ENCODE measurements around the gene CMTM6. TPM values are rescaled to one million over a fixed set of nuclear protein-coding genes. Genes with fewer than 3 reads are reported as not detected.

CMTM6 gene
- total and polyA plus RNA-seq, 5 donors from 2014 or later: 46.1 to 102 (median 74.1) TPM

- peaks cover 0 to 1% (median 0%) of the 10 kb centered on the region in 7 donors for H3K9me3 Mint-ChIP-seq
- Histone ChIP-seq H3K9me3 (ENCODE audit: control insufficient read depth in 2 of 2, low read length in 2 of 2) (no peaks in the 10 kb centered on the region), H3K4me1 (ENCODE audit: control insufficient read depth, insufficient read depth, low read length, poor library complexity, severe bottlenecking) (peaks cover 49% of the 10 kb centered on the region), H3K36me3 (ENCODE audit: control insufficient read depth, insufficient read depth, low read length) (peaks cover 14% of the 10 kb centered on the region), H3K4me3 (ENCODE audit: low read depth, low read length) (peak overlapping the region; percentile 71), H3K27ac (ENCODE audit: insufficient read depth, low read length, poor library complexity, severe bottlenecking) (peak overlapping the region; percentile 45), H3K27me3 (ENCODE audit: control insufficient read depth, insufficient read depth, low read length) (no peaks in the 10 kb centered on the region)
- peak overlapping the region in 3 of 4 donors; percentile 20 to 100 (median 97) for H3K4me3 Mint-ChIP-seq
- H3K4me1 Mint-ChIP-seq: peaks cover 32 to 66% (median 56%) of the 10 kb centered on the region in 4 donors
- peak overlapping the region; percentile 23 to 65 (median 56) for H3K27ac Mint-ChIP-seq
- DNase-seq (no peak), ATAC-seq (ENCODE audit: low read depth in 2 of 2) (no peak)
- H3K36me3 Mint-ChIP-seq: peaks cover 18% of the 10 kb centered on the region
- H3K27me3 Mint-ChIP-seq: peaks cover 4% of the 10 kb centered on the region
Observed at GRCh38 chr3:32499585-32499984, 3.1 kb downstream of the CMTM6 start.

GRCh38 chr3:32498992-32499391 is 3.7 kb downstream of the CMTM6 start:
- Mint-ChIP-seq H3K4me3 (peak overlapping the region in 1 of 4 donors; percentile 97), H3K27me3 (peaks cover 4% of the 10 kb centered on the region), H3K9me3 (peaks cover 0 to 1% (median 0%) of the 10 kb centered on the region in 7 donors), H3K4me1 (peaks cover 30 to 65% (median 56%) of the 10 kb centered on the region in 4 donors), H3K27ac (no peak overlapping the region), H3K36me3 (peaks cover 18% of the 10 kb centered on the region)
- H3K27me3 ChIP-seq (ENCODE audit: control insufficient read depth, insufficient read depth, low read length): no peaks in the 10 kb centered on the region
- no peak overlapping the region for H3K27ac ChIP-seq (ENCODE audit: insufficient read depth, low read length, poor library complexity, severe bottlenecking)
- H3K9me3 ChIP-seq (ENCODE audit: control insufficient read depth in 2 of 2, low read length in 2 of 2): no peaks in the 10 kb centered on the region
- H3K4me3 ChIP-seq (ENCODE audit: low read depth, low read length): peak overlapping the region; percentile 71
- peaks cover 54% of the 10 kb centered on the region for H3K4me1 ChIP-seq (ENCODE audit: control insufficient read depth, insufficient read depth, low read length, poor library complexity, severe bottlenecking)
- no peak for DNase-seq
- ATAC-seq (ENCODE audit: low read depth in 2 of 2): no peak
- H3K36me3 ChIP-seq (ENCODE audit: control insufficient read depth, insufficient read depth, low read length): peaks cover 14% of the 10 kb centered on the region

GRCh38 chr3:32498252-32498651 is 4.4 kb downstream of the CMTM6 start:
- H3K4me1 ChIP-seq (ENCODE audit: control insufficient read depth, insufficient read depth, low read length, poor library complexity, severe bottlenecking): peaks cover 57% of the 10 kb centered on the region

GRCh38 chr3:32495609-32496008 is 7.0 kb downstream of the CMTM6 start:
- DNase-seq: no peak
- Histone ChIP-seq H3K36me3 (ENCODE audit: control insufficient read depth, insufficient read depth, low read length) (peaks cover 40% of the 10 kb centered on the region), H3K4me3 (ENCODE audit: low read depth, low read length) (no peak overlapping the region), H3K27ac (ENCODE audit: insufficient read depth, low read length, poor library complexity, severe bottlenecking) (no peak overlapping the region), H3K9me3 (ENCODE audit: control insufficient read depth in 2 of 2, low read length in 2 of 2) (no peaks in the 10 kb centered on the region), H3K27me3 (ENCODE audit: control insufficient read depth, insufficient read depth, low read length) (no peaks in the 10 kb centered on the region), H3K4me1 (ENCODE audit: control insufficient read depth, insufficient read depth, low read length, poor library complexity, severe bottlenecking) (peaks cover 43% of the 10 kb centered on the region)
- Mint-ChIP-seq H3K4me3 (peak overlapping the region in 2 of 4 donors; percentile 33 to 39), H3K4me1 (peaks cover 24 to 45% (median 40%) of the 10 kb centered on the region in 4 donors), H3K9me3 (peaks cover 0 to 1% (median 0%) of the 10 kb centered on the region in 7 donors), H3K27ac (no peak overlapping the region), H3K36me3 (peaks cover 18% of the 10 kb centered on the region), H3K27me3 (no peaks in the 10 kb centered on the region)
- ATAC-seq (ENCODE audit: low read depth in 2 of 2): no peak

More at GRCh38 chr3:32498252-32498651, 4.4 kb downstream of the CMTM6 start:
- Histone ChIP-seq H3K9me3 (ENCODE audit: control insufficient read depth in 2 of 2, low read length in 2 of 2) (no peaks in the 10 kb centered on the region), H3K27ac (ENCODE audit: insufficient read depth, low read length, poor library complexity, severe bottlenecking) (no peak overlapping the region), H3K36me3 (ENCODE audit: control insufficient read depth, insufficient read depth, low read length) (peaks cover 15% of the 10 kb centered on the region), H3K4me3 (ENCODE audit: low read depth, low read length) (no peak overlapping the region), H3K27me3 (ENCODE audit: control insufficient read depth, insufficient read depth, low read length) (no peaks in the 10 kb centered on the region)
- Mint-ChIP-seq H3K4me3 (peak overlapping the region; percentile 7 to 73 (median 16)), H3K4me1 (peaks cover 28 to 61% (median 56%) of the 10 kb centered on the region in 4 donors), H3K9me3 (peaks cover 0 to 1% (median 0%) of the 10 kb centered on the region in 7 donors), H3K27ac (peak overlapping the region; percentile 10 to 77 (median 12)), H3K27me3 (peaks cover 4% of the 10 kb centered on the region), H3K36me3 (peaks cover 18% of the 10 kb centered on the region)
- ATAC-seq (ENCODE audit: low read depth in 2 of 2): no peak
- DNase-seq: no peak

- no peak overlapping the region for H3K4me3 ChIP-seq (ENCODE audit: low read depth, low read length)
- Mint-ChIP-seq H3K36me3 (peaks cover 18% of the 10 kb centered on the region), H3K9me3 (peaks cover 0 to 1% (median 0%) of the 10 kb centered on the region in 7 donors), H3K27me3 (no peaks in the 10 kb centered on the region), H3K27ac (peak overlapping the region in 1 of 3 donors; percentile 61), H3K4me1 (peaks cover 19 to 39% (median 35%) of the 10 kb centered on the region in 4 donors), H3K4me3 (peak overlapping the region in 1 of 4 donors; percentile 33)
- H3K4me1 ChIP-seq (ENCODE audit: control insufficient read depth, insufficient read depth, low read length, poor library complexity, severe bottlenecking): peaks cover 38% of the 10 kb centered on the region
- peaks cover 41% of the 10 kb centered on the region for H3K36me3 ChIP-seq (ENCODE audit: control insufficient read depth, insufficient read depth, low read length)
- ATAC-seq (ENCODE audit: low read depth in 2 of 2): no peak
- no peak overlapping the region for H3K27ac ChIP-seq (ENCODE audit: insufficient read depth, low read length, poor library complexity, severe bottlenecking)
- no peaks in the 10 kb centered on the region for H3K9me3 ChIP-seq (ENCODE audit: control insufficient read depth in 2 of 2, low read length in 2 of 2)
- no peaks in the 10 kb centered on the region for H3K27me3 ChIP-seq (ENCODE audit: control insufficient read depth, insufficient read depth, low read length)
- DNase-seq: no peak
Observed at GRCh38 chr3:32495085-32495484, 7.6 kb downstream of the CMTM6 start.

- Mint-ChIP-seq H3K27ac (no peak overlapping the region), H3K4me1 (peaks cover 13 to 29% (median 25%) of the 10 kb centered on the region in 4 donors), H3K27me3 (no peaks in the 10 kb centered on the region), H3K9me3 (peaks cover 0 to 1% (median 0%) of the 10 kb centered on the region in 7 donors), H3K36me3 (peaks cover 15% of the 10 kb centered on the region), H3K4me3 (no peak overlapping the region)
- DNase-seq (no peak), ATAC-seq (ENCODE audit: low read depth in 2 of 2) (peak; percentile 4 to 10)
- Histone ChIP-seq H3K27me3 (ENCODE audit: control insufficient read depth, insufficient read depth, low read length) (no peaks in the 10 kb centered on the region), H3K4me3 (ENCODE audit: low read depth, low read length) (peak overlapping the region; percentile 2), H3K4me1 (ENCODE audit: control insufficient read depth, insufficient read depth, low read length, poor library complexity, severe bottlenecking) (peaks cover 29% of the 10 kb centered on the region), H3K27ac (ENCODE audit: insufficient read depth, low read length, poor library complexity, severe bottlenecking) (peak overlapping the region; percentile 35), H3K9me3 (ENCODE audit: control insufficient read depth in 2 of 2, low read length in 2 of 2) (no peaks in the 10 kb centered on the region), H3K36me3 (ENCODE audit: control insufficient read depth, insufficient read depth, low read length) (peaks cover 36% of the 10 kb centered on the region)
Observed at GRCh38 chr3:32493437-32494414, 8.9 kb downstream of the CMTM6 start.

GRCh38 chr3:32492684-32493436 is 9.8 kb downstream of the CMTM6 start:
- Mint-ChIP-seq H3K27me3 (no peaks in the 10 kb centered on the region), H3K9me3 (no peaks in the 10 kb centered on the region), H3K4me1 (peaks cover 16 to 31% (median 26%) of the 10 kb centered on the region in 4 donors), H3K36me3 (peaks cover 20% of the 10 kb centered on the region), H3K27ac (no peak overlapping the region), H3K4me3 (no peak overlapping the region)
- H3K36me3 ChIP-seq (ENCODE audit: control insufficient read depth, insufficient read depth, low read length): peaks cover 40% of the 10 kb centered on the region
- H3K4me1 ChIP-seq (ENCODE audit: control insufficient read depth, insufficient read depth, low read length, poor library complexity, severe bottlenecking): peaks cover 29% of the 10 kb centered on the region
- no peak for ATAC-seq (ENCODE audit: low read depth in 2 of 2)
- DNase-seq: no peak
- H3K27ac ChIP-seq (ENCODE audit: insufficient read depth, low read length, poor library complexity, severe bottlenecking): no peak overlapping the region
- H3K4me3 ChIP-seq (ENCODE audit: low read depth, low read length): no peak overlapping the region
- H3K27me3 ChIP-seq (ENCODE audit: control insufficient read depth, insufficient read depth, low read length): no peaks in the 10 kb centered on the region
- no peaks in the 10 kb centered on the region for H3K9me3 ChIP-seq (ENCODE audit: control insufficient read depth in 2 of 2, low read length in 2 of 2)

Data from CD4-positive, CD25-positive, alpha-beta regulatory T cell (primary cell).